Effector memory CD8-positive, alpha-beta T cell (primary cell): Measurements from ENCODE around the gene B4GALNT2.

Experiments
- ATAC-seq: fragments of 150-1000 bp; cut with Tn5 transposase; replicated peaks from 2 replicates; pipeline ENCODE4 v1.10.0; 2021; ENCODE audit warnings: mild to moderate bottlenecking, moderate library complexity
- DNase-seq, 3 experiments: peaks; one replicate each; pipeline ENCODE4 v3.0.0; 2021
- H3K27ac Mint-ChIP-seq, 2 donors: one replicate each; pipeline ENCODE4 v1.8.0; 2022; ENCODE audit warnings: mild to moderate bottlenecking in 2 of 2, mixed read lengths in 2 of 2, moderate library complexity in 2 of 2
- H3K27me3 Mint-ChIP-seq, 2 donors: one replicate each; pipeline ENCODE4 v1.8.0; 2022; ENCODE audit warnings: mixed read lengths in 2 of 2
- H3K36me3 Mint-ChIP-seq: one replicate; pipeline ENCODE4 v1.8.0; 2022; ENCODE audit warnings: mild to moderate bottlenecking, moderate library complexity, mixed read lengths; ENCODE audit not compliant: insufficient read depth
- H3K4me1 Mint-ChIP-seq, 2 donors: one replicate each; pipeline ENCODE4 v1.8.0; 2022; ENCODE audit warnings: low read depth in 2 of 2, mixed read lengths in 2 of 2
- H3K4me3 Mint-ChIP-seq, 2 donors: one replicate each; pipeline ENCODE4 v1.8.0; 2022; ENCODE audit warnings: mild to moderate bottlenecking in 2 of 2, mixed read lengths in 2 of 2, moderate library complexity in 2 of 2
- H3K9me3 Mint-ChIP-seq, 2 donors: one replicate each; pipeline ENCODE4 v1.8.0; 2022; ENCODE audit warnings: mixed read lengths in 2 of 2

Gene B4GALNT2

GRCh38 chr17:49213399-49213798 is 80.8 kb downstream of the B4GALNT2 start:
- Mint-ChIP-seq H3K4me3 (peak overlapping the region; percentile 97 to 99), H3K9me3 (no peaks in the 10 kb centered on the region), H3K36me3 (peaks cover 49% of the 10 kb centered on the region), H3K27me3 (no peaks in the 10 kb centered on the region), H3K4me1 (peaks cover 81 to 87% of the 10 kb centered on the region in 2 donors), H3K27ac (peak overlapping the region; percentile 84 to 97)
- no peak for ATAC-seq
- no peak for DNase-seq

- Mint-ChIP-seq H3K9me3 (no peaks in the 10 kb centered on the region), H3K27me3 (no peaks in the 10 kb centered on the region), H3K36me3 (peaks cover 53% of the 10 kb centered on the region), H3K4me3 (peak overlapping the region; percentile 97 to 99), H3K27ac (peak overlapping the region; percentile 84 to 97), H3K4me1 (peaks cover 80 to 86% of the 10 kb centered on the region in 2 donors)
- DNase-seq (no peak), ATAC-seq (no peak)
Observed at GRCh38 chr17:49213847-49214246, 81.3 kb downstream of the B4GALNT2 start.

DNA sequence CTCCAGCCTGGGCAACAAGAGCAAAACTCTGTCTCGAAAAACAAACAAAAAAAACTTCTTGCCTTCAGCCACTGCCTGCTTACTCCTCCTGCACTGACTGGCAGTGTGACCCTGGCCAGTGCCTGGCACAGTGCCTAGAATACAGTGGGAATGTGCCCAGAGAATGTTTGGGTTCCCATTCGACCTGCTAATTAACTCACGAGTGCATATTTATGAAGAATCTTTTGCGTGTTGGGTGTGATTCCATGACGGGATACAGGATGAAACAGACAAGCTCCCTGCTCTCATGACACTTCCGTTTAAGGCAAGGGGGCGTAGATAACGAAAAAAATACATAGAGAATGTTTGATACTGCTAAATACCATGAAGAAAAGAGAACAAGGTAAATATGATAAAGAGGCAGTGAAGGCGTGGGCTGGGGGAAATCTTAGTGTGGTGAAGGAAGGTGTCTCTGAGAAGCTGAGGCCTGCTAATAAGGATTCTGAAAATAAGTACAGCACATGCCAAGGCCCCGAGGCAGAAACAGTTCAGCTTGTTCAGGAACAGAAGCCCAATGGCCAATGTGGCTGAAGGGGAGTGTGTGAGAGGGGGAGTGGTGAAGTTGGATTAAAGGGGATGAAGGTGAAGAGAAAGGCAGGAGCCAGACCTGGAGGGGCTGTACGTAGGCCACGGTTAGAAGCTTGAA is 82.2 kb downstream of the B4GALNT2 start:
- Mint-ChIP-seq H3K4me1 (peaks cover 80 to 86% of the 10 kb centered on the region in 2 donors), H3K27me3 (no peaks in the 10 kb centered on the region), H3K36me3 (peaks cover 63% of the 10 kb centered on the region), H3K4me3 (peak overlapping the region; percentile 97 to 99), H3K9me3 (no peaks in the 10 kb centered on the region), H3K27ac (peak overlapping the region; percentile 84 to 97)
- no peak for ATAC-seq
- no peak for DNase-seq

- Mint-ChIP-seq H3K27me3 (no peaks in the 10 kb centered on the region), H3K4me3 (peak overlapping the region; percentile 87 to 99), H3K27ac (peak overlapping the region; percentile 89 to 93), H3K4me1 (peaks cover 69 to 76% of the 10 kb centered on the region in 2 donors), H3K9me3 (no peaks in the 10 kb centered on the region), H3K36me3 (peaks cover 67% of the 10 kb centered on the region)
- ATAC-seq (no peak), DNase-seq (no peak)
Observed at GRCh38 chr17:49216482-49216881, 83.9 kb downstream of the B4GALNT2 start.

- DNase-seq, result no peak
- peak overlapping the region; percentile 89 to 93 for H3K27ac Mint-ChIP-seq
- H3K4me1 Mint-ChIP-seq, result peaks cover 68 to 73% of the 10 kb centered on the region in 2 donors
- no peaks in the 10 kb centered on the region for H3K9me3 Mint-ChIP-seq
- peaks cover 69% of the 10 kb centered on the region for H3K36me3 Mint-ChIP-seq
- no peaks in the 10 kb centered on the region for H3K27me3 Mint-ChIP-seq
- H3K4me3 Mint-ChIP-seq, result peak overlapping the region; percentile 87 to 99
- no peak for ATAC-seq
Observed at GRCh38 chr17:49216953-49217650, 84.5 kb downstream of the B4GALNT2 start.

DNA sequence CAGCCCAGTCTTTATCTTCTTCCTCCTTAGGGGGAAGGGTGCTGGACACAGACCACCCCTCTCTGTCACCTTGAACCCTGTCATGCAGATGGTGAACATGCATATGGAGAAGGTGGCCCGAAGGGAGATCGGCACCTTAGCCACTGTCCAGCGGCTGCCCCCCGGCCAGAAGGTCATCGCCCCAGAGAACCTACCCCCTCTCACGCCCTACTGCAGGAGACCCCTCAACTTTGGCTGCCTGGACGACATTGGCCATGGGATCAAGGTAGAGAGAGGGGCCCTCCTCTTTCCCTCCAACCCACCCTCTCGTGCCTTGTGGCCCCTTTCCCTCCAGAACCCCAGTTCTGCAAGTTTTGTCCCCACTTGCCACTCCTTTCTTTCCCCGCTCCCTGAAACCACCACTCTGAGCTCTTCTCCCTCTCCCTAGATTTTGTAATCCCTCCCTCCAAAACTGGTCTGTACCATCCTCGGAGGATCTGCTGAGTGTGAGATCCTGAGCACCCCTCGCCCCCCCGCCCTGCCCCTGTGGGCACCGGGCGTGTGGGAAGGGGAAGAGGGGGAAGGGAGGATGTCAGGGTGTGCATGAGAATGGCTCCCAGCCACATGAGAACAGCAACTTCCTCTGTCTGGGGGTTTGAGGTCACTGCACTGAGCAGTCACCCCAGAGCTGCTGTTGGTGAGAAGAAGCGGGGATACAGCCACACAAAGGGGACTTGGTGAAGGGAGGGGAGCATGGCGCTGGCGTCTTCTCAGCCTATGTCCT is 85.3 kb downstream of the B4GALNT2 start:
- Mint-ChIP-seq H3K27me3 (no peaks in the 10 kb centered on the region), H3K4me3 (peak overlapping the region; percentile 87 to 99), H3K9me3 (no peaks in the 10 kb centered on the region), H3K27ac (peak overlapping the region; percentile 89 to 93), H3K36me3 (peaks cover 76% of the 10 kb centered on the region), H3K4me1 (peaks cover 67% of the 10 kb centered on the region in 2 donors)
- DNase-seq, result peak; percentile 76 to 79 (median 77)
- ATAC-seq, result peak; percentile 81

DNA sequence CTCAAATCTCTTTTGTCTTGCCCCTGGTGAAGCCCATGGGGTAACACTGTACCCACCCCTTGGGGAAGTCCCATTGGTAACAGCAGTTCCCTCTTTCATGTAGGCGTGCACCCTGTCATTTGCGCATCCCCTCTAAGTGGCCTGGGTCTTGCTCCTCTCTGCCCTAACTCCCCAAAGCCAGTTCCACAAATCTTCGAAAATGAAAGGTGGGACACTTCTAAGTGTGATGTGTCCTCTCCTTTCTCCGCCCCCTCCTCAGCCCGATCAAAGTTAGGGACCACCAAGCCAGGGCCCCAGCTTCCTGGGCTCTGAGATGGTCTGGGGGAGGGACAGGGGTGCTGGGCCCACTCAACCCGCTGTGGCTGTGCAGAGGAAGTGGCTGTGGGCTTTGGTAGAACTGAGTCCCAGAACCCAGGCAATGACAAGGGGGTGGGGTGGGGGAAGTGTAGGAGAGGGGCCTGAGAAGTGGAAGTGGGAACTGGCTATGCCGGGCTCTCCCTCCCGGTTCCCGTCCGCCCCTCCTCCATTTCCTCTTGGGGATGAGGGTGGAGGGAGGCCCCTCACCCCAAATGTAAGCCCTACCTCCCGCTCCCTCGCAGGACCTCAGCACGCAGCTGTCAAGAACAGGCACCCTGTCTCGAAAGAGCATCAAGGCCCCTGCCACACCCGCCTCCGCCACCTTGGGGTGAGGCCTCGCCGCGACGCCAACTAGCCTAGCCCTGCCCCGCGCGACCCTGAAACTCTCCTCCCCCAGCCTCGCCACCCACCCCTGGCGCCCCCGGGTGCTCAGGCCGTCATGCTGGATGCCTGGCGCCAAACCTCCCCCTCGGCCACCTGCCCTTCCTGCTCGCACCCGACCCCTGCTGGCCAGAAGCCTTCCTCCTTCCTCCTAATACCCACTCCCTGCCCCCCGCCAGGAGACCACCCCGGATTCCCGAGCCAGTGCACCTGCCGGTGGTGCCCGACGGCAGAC is 86.7 kb downstream of the B4GALNT2 start:
- peaks cover 66 to 67% of the 10 kb centered on the region in 2 donors for H3K4me1 Mint-ChIP-seq
- peak overlapping the region; percentile 89 to 93 for H3K27ac Mint-ChIP-seq
- ATAC-seq, result peak; percentile 68
- peaks cover 81% of the 10 kb centered on the region for H3K36me3 Mint-ChIP-seq
- no peaks in the 10 kb centered on the region for H3K27me3 Mint-ChIP-seq
- no peaks in the 10 kb centered on the region for H3K9me3 Mint-ChIP-seq
- peak; percentile 60 to 71 (median 66) for DNase-seq
- H3K4me3 Mint-ChIP-seq, result peak overlapping the region; percentile 87 to 99

- DNase-seq (no peak), ATAC-seq (no peak)
- Mint-ChIP-seq H3K4me1 (peaks cover 65 to 67% of the 10 kb centered on the region in 2 donors), H3K27ac (peak overlapping the region; percentile 89 to 93), H3K27me3 (no peaks in the 10 kb centered on the region), H3K4me3 (peak overlapping the region; percentile 87 to 99), H3K36me3 (peaks cover 80% of the 10 kb centered on the region), H3K9me3 (no peaks in the 10 kb centered on the region)
Observed at GRCh38 chr17:49219987-49220386, 87.4 kb downstream of the B4GALNT2 start.

DNA sequence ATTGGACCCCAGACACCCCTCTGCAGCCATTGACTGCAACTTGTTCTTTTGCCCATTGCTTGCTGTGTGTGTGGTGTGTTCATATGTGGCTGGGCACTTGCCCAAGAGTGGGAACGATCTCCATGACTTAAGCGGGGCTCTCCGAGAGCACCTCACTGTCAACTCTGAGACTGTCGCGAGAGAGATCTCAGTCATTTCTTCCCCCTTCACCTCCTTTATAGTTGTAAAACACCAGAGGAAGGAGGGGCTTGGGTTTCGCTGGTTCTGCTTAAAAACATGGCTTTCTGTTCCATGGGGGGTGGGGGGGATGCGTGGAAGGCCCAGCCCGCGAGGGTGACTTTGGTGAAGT is 90.6 kb downstream of the B4GALNT2 start:
- DNase-seq, result no peak
- H3K27ac Mint-ChIP-seq, result peak overlapping the region; percentile 49 to 74

DNA sequence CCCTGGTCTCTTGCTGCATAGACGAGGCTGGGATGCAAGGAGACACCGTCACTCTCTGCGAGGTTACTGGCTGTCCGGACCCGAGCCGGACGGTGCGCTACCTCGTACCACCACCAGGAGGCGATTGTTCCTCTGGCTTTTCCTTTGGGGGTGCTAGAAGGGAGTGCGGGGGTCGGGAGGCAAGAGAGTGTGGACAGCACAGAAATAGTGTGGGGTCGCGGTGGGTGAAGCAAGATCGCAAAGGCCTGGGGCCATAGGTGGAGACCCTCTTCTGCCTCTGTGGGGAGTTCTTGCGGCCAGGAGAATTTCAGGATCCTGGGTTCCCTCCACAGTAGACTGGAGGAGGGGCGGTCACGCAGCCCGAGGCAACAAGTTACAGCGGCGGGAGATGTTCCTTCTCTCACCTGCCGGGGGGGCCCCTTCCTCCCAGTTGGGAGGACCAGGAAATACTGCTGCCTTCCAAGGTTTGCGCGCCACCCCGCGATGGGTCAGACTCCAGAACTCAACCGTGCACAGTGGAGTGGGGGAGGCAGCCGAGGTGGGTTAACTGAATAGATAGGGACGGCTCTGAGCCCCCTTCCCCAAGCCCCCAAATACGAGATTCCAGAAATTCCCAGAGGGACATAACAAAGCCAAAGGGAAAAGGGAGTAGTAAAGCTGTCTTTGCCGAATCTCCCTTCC is 91.1 kb downstream of the B4GALNT2 start:
- DNase-seq (peak; percentile 62 to 74 (median 66)), ATAC-seq (no peak)
- peak overlapping the region; percentile 84 to 88 for H3K4me3 Mint-ChIP-seq
- H3K36me3 Mint-ChIP-seq, result peaks cover 53% of the 10 kb centered on the region
- H3K27me3 Mint-ChIP-seq, result no peaks in the 10 kb centered on the region
- H3K4me1 Mint-ChIP-seq, result peaks cover 49 to 56% of the 10 kb centered on the region in 2 donors
- no peaks in the 10 kb centered on the region for H3K9me3 Mint-ChIP-seq
- peak overlapping the region; percentile 49 to 74 for H3K27ac Mint-ChIP-seq

More for the DNA sequence above, 90.6 kb downstream of the B4GALNT2 start:
- no peaks in the 10 kb centered on the region for H3K9me3 Mint-ChIP-seq
- H3K4me3 Mint-ChIP-seq, result peak overlapping the region; percentile 84 to 88
- ATAC-seq, result no peak
- H3K27me3 Mint-ChIP-seq, result no peaks in the 10 kb centered on the region
- peaks cover 58% of the 10 kb centered on the region for H3K36me3 Mint-ChIP-seq
- peaks cover 51 to 59% of the 10 kb centered on the region in 2 donors for H3K4me1 Mint-ChIP-seq

DNA sequence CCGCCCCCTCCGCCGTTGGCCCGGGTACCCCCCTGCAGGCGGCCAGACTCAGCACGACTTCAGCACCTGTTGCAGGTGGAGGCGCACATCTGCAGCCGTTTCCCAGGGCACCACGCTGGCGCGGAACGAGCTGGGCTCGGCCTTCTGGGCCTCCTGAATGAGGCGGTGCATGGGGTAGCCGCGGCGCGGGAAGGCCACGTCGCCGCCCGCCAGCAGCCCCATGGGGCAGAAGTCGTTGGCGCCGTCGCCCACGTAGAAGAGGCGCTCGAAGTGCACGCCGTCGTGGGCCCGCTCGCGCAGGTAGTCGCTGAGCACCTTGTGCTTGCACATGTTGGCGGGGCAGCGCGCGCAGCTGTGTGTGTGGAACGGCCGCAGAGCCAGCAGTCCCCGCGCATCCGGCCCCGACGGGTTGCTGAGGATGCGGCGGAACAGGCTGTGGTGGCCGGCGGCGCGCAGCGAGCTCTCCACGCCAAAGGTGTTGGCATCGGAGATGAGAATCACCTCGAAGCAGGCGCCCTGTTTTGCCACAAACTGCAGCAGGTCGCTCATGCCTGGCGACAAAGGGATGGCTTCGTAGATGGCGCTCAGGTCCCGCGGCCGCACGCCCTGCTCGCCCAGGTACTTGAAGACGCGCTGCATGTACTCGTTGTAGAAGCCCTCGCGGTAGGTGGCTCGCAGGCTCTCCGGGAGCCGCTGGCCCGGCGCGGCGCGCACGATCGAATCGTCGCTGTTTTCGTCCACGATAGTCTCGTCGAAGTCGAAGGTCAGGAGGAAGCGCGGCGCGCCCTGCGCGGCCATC is 91.8 kb downstream of the B4GALNT2 start:
- H3K36me3 Mint-ChIP-seq, result peaks cover 49% of the 10 kb centered on the region
- H3K9me3 Mint-ChIP-seq, result no peaks in the 10 kb centered on the region
- peak; percentile 64 to 70 (median 65) for DNase-seq
- no peaks in the 10 kb centered on the region for H3K27me3 Mint-ChIP-seq
- peak overlapping the region; percentile 84 to 88 for H3K4me3 Mint-ChIP-seq
- ATAC-seq, result peak; percentile 74
- peaks cover 42 to 49% of the 10 kb centered on the region in 2 donors for H3K4me1 Mint-ChIP-seq
- peak overlapping the region; percentile 79 to 82 for H3K27ac Mint-ChIP-seq
